Stimulated activated CD8-positive, alpha-beta memory T cell treated with anti-CD3 and anti-CD28 coated beads, Interleukin-15, amount 100 ng/mL, for 24 hours (primary cell): Measurements from ENCODE around the gene CPNE5.
A peak's percentile ranks its signal among the peaks of the same experiment; 100 is the strongest.

Experiments
- DNase-seq: peaks from one replicate; pipeline ENCODE4 v3.0.0-alpha.2; 2020; ENCODE audit warnings: low read depth

Gene CPNE5

DNA sequence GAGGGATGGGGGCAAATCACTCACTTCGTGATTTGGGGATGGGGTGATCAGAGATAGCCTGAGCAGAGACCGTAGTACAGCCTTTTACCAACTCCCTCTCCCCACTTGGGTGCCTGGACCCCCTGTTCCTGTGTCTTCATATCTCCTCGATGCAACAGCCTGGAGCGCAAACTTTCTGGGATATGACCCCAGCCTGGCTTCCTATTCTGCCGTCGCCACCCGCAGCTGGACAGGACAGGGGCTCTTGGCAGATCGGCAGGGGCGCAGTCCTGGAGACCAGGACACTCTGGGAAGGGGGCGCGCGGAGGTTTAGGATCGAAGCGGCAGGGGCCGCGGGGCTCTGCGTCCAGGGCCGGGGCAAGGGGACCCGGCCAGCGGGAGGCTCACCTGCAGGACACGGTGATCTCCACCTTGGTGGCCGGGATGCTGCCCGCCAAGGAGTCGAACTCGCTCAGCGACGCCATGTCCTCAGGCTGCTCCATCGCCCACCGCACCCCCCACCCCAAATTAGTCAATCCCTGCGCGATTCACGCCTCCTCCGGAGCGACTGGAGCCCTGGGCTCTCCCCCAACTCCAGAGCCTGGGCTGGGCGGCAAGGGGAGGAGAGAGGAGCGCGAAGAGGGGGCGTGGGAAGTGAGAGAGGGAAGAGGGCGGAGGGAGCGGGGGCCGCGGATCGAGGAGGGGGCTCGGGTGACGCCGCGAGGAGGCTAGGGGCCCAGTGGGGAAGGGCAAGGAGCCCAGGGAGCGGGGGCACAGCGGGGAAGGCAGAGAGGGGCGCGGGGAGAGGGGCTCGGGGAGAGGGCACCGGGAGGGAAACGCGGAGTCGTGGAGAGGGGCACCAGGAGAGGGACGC, at the start of gene CPNE5:
TSS of gene CPNE5 (minus strand) at position 549 of the 853 bp plus-strand sequence. CDS start at position 482, 67 bp downstream.
- DNase-seq: no peak

DNA sequence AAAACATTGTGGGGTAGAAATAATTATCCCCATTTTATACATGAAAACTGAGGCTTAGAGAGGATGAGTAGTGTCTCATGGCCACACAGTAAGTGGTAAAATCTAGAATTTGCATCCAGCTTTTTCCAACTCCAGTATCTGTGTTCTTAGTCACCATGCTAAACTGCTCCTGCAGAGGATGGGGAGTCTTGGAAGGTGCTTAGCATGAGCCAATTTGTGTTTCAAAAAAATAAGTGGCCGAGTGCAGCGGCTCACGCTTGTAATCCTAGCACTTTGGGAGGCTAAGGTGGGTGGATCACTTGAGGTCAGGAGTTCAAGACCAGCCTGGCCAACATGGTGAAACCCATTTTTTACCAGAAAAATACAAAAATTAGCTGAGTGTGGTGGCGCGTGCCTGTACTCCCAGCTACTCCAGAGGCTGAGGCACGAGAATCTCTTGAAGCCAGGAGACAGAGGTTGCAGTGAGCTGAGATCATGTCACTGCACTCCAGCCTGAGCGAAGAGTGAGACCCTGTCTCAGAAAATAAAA, 48.9 kb upstream of the CPNE5 start:
- no peak for DNase-seq

DNA sequence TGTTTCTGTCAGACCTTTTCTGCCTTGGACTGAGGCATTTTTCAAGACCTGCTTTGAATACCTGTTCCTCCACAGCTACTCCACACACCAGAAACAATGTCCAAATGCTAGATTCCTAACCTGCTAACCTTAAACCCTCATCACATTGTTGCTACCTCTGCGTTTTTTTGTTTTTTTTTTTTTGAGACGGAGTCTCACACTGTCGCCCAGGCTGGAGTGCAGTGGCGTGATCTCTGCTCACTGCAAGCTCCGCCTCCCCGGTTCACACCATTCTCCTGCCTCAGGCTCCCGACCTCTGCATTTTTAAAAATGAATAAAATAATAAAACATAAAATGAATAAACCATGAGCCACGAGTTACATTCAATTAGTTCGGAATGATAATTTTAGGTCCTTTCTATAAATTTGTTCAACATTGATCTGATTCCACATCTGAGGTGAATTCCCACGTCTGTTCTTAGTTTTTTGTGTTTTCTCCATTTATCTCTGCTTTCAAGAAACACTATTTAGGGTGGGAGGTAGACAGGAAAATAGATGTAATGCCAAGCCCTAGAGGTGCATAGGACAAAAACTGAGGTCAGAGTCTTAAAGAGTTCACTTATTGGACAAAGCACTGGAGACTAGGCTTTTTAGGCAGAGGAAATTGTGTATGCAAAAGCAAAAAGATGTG, 47.8 kb upstream of the CPNE5 start:
- no peak for DNase-seq

DNA sequence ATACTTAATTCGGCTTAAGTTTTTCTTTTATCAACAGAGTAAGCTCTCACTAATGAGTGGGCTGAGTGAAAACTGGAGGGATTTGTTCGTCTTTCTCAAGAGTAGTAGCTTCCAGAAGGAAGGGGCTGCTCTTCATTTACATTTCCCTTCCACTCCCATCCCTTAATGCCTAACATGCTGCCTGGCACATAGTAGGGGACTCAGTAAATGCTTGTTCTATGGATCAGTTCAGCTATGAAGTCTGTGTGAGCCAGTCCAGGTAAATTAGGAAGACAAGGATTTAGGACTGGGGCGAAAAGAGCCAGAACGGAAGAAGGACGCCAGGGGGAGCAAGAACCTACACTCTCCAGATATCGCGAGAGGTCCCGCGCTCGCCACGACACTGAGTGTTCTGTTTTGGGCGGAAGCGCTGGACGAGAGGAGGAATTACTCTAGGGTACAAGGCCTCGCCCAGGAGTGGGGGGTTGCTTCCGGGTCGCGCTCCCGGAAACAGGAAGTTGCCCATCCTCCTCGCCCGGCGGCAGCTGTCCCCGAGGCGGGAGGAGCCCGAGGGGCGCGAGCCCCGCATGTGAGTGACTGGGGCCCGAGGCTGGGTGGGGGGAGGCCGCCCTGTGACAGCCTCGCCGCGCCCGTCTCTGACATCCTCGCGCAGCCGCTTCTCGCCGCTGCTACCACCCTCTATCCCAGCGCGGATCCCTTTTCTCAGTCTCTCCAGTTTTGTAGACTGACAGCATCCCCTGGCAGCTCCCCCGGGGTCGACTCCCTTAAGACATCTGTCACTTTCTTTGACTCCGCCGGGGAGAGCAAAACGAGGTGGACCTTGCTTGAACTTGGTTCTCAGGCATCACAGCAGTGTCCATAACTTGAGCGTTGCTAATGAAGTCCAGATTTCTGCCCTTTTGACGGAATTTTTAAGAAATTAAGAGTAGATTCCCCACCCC, 46.5 kb upstream of the CPNE5 start, which contains the start of gene C6orf89:
TSS of gene C6orf89 (plus strand) at position 492 of the 941 bp plus-strand sequence. CDS start 13,493 bp downstream, outside the sequence.
- DNase-seq: peak; percentile 84

DNA sequence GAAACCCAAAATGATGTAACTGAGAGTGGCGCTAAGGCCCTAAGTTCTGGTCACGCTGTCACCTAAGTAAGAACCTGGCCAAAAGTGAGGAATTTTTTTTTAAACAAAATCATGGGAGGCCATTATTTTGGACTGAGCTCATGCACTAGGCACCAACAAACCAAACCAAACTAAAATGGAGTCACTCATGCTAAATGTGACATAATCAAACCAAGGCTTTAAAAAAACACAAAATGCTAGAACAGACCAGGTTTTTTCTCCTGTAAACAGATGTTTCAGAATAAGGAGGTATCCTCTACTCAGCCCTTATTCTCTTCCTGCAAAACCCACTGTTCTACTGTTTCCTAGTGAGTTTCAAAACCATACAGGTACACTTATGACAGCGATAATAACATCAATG, 45.4 kb upstream of the CPNE5 start:
- DNase-seq: no peak

DNA sequence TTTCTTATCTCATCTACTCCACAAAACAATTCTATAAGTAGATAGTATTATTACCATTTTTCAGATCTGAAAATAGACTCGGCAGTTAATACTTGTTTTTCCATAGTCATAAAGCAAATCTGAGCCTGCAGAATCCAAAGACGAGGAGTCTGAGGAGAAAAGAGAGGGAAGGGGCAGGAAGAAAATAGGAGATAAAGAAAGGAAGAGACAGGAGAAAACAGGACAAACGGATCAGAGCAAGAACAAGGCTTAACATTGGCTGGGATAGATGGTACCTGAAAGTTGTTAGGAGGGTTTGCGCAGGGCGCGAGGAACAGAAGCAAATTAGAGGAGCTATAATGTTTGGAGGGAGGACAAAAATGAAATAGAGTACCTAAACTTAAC, 36.0 kb upstream of the CPNE5 start:
- DNase-seq: no peak

DNA sequence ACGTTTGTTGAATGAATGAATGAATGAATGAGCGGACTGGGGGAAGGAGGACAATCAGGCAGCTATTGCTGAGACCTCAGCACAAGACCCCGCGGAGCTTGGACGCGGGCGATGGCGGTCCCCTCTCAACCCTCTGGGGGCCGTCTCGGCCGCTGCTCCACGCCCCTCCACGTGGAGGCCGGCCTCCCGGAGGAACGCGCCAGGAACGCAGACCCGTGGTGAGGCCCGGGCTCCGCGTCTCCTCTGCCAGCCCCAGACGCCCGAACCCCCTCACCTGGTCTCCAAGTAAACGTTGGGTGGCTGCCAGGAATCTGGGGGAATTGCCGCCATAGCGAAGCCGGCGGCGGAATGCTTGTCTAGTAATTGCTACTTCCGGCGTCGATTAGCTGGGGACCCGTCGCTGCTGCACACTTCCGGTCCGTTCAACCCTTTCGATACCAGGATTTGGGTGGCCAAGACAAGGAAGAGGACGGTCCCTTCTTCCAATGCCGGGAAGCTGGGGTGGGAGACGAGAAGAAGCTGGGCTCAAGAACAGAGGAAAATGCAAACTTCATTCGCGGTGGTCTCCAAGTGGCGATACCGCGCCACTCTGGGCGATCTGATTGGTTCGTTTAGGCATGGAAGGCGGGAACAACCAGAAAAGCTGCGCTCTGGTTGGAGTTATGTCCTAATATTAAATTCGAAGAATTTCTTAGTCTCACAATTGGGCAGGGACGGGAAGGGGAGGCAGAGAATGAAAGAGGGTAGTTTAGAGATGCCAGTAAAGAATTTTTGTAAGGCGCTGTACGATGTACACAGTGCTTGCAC, 35.4 kb upstream of the CPNE5 start, which contains the start of gene PPIL1:
TSS of gene PPIL1 (minus strand) at position 361 of the 807 bp plus-strand sequence. CDS start at position 330, 31 bp downstream.
- peak; percentile 61 for DNase-seq

DNA sequence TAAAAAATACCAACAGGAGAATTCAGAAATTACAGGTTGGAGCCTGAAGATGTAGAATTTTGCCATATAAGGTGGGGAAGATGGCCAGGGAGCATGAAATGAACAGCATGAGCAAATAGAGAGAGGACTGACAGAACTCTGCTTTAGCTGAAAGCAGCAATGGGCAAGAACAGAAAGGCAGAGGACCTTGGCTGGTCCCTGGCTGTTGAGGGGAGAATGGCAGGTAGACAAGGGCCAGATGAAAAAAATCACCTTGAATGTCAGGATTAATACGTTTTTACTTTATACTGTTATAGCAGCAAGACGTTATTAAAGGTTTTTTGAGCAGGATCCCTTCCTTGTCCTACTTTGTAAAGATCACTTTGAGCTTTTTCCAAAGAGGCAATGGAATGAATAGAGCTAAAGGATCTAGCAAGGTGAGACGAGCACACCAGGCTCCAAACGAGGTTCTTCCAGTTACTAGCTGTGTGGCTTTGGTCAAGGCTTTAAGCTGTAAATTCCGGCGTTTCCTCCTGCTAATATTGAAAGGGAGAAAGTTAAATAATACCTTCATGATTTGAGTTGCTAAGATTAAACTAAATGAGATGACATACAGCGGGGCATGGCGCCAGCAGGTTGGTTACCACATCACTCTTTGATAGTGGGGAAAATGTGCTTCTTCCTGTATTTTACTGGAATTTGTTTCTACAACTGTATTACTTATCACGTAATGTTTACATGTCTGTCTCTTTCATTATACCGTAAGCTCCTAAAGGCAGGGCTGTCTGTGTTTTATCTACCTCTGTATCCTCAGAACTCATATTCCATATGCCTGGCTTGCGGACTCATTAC, 34.6 kb upstream of the CPNE5 start:
- DNase-seq: no peak

DNA sequence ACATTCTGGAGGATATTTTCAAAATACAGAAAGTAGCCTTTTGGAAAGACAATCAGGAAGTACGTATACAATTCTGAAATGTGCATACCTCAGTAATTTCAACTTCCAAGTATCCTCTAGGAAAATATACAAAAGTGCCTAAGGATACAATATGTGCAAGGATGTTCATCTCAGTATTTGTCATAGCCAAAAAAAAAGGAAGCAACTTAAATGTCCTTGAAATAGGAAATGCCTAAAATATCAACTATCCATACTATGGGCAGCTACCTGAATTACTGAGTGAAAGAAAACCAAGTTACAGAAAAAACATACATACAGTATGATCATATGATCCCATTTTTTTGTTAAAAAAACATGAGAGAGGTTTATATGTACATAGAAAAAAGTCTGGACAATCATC, 33.9 kb upstream of the CPNE5 start:
- DNase-seq: no peak

DNA sequence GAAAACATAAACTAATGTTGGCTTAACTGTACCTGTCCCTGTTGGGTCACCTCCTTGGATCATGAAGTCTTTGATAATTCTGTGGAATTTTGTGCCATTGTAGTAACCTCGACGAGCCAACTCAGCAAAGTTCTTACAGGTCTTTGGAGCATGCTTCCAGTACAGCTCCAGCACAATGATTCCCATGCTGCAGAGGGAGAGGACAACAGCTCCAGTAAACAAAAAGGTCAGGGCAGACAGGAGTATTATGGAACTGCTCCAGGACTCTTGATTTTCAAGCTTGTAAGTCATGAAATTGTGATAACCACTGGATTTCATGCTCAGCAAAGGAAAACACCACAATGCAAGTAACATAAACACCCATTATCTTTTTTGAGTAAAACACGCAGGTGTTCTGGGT, 32.4 kb upstream of the CPNE5 start:
- no peak for DNase-seq

DNA sequence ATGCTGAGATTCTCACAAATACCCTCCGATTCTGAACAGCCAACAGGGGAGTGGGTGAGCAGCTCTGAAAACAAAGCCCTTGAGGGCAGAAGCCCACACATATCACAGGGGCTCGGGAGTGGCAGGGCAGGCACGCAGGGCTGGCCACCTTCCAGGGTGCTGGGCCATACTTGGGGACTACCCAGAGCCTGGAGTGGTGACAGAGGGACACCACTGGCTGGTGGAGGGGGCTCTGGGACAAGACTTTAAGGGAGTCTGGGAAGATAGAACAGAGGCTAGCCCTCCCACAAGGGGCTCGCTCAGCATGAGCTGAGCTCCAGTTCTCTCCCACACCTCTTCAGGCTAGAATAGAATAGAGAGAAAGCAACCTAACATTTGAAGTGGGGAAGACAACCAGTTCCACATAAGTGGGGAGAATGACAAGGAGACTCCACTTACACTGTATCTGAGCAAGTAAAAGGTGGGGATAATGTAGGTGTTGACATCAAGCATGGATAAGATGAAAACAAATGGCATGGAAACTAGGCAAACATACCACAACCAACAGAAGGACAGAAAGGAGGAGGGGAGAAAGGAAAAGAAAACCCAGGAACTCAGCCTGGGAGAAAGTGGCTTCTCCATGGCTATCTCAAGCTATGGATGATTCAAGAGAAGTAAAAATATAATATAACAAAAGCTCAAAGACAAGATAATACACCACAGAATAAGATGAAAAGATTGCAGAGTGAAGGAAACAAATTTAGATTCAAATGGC, 28.4 kb upstream of the CPNE5 start:
- no peak for DNase-seq

DNA sequence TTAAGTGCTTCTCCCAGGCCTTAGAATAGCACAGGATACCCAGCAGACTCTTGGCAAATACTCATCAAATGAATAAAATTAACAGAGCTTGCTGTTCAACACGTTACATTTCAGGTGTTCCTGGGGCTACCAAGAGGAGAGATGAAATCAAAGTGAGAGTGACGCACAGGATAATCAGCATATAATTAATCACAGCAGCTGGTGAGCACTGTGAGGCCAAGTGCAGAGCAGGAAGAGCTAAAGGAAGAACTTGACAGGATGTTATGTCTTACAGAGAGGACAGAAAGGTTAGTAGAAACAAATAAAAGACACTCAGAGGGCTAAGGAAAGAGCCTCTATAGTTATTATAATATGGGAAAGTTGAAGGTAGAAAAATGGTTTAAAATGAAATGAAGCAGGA, 26.6 kb upstream of the CPNE5 start:
- no peak for DNase-seq

DNA sequence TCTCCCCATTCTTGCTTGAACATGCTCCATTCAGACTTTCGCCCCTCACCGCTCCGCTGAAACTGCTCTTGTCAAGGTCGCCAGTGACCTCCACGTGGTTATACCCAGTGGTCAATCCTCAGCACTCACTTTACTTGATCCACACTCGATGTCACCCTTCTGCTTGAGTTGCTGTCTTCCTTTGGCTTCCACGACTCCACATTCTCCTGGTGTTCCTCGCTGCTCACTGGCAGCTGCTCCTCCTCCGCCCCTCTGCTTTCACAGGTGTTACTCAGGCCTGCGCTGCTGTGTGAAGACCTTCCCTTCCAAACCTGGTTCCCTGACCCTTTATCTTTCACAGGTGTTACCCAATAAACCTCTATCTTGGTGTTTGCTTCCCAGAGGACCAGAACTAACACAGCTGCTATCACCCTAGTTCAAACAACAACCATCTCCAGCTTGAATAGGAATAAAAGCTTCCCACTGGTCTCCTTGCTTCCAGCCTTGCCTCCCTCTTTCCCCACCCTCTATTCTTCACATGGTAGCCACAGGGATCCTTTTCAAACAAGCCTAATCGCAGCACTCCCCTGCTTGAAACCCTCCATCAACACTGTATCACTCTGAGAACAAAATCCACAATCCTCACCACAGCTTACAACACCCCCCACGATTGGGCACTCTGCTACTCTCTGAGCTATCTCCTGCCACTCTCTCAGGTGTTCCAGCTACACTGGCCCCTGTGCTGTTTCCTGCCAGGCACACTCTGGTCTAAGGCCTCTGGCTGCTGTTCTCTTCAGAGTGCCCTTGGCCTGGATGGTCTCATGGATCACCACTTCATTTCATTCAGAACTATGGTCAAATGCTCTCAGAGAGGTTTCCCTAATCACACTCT, 24.7 kb upstream of the CPNE5 start:
- no peak for DNase-seq

DNA sequence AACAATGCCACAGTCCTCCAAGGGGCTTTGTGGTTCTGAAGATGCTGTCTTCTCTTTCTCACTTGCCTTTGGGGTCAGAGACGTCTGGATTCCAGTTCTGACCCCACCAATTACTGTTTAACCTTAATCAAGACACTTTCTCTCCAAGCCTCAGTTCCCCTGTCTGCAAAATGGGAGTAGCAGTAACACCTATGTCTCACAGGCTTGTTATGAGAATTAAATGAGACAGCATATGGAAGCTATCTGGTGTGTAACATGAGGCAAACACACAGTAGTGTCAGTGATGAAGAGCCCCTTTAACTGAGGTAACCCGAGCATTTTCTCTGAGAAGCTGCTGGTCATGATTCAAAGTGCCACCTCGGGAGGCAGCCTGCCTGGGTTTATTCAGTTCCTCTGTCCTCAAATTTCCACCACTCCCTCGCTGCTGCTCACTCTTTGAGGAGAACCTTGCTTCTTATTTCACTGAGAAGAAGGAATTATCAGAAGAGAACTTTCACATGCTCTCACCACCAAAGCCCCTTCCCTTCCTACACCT, 23.7 kb upstream of the CPNE5 start:
- no peak for DNase-seq

DNA sequence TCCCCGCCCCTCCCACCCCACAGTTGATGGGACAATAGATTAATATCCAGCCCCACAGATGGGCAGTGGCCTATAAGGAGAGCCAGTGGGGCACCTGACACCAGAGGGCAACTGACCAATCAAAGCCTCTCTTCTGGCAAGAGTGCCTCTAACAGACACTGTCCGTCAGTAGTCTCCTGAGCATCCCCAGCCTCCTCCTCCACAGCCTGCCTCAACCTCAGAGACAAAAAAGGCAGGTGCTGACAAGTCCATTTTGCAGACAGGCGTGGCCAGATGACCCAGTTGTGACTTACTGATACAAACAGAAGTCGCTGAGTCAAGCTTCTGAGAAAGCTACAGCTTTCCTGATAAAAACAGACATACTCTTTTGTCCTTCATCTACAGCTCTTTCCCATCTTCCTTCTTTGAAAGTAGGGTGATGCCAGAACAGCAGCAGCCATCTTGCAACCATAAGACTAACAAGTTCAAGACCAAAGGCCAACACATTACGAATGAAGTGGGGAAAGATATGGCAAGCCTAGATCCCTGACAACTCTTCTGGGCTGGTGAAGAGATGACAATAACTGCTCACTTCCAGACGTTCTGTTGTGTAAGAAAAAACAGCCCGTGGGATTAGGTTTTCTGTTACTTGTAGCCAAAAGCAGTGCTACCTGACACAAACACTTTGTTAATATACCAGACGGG, 23.1 kb upstream of the CPNE5 start:
- no peak for DNase-seq

DNA sequence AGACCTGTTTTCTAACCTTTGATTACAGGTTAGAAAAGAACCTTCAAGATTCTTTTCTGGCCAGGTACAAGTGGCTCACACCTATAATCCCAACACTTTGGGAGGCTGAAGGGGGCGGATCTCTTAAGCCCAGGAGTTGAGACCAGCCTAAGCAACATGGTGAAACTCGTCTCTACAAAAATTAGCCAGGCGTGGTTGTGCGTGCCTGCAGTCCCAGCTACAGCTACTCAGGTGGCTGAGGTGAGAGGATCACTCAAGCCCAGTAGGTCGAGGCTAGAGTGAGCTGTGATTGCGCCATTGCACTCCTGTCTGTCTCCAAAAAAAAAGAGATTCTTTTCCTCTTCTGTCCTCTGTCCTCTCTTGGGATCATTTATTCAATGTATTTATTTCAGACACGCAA, 20.9 kb upstream of the CPNE5 start:
- DNase-seq: no peak

DNA sequence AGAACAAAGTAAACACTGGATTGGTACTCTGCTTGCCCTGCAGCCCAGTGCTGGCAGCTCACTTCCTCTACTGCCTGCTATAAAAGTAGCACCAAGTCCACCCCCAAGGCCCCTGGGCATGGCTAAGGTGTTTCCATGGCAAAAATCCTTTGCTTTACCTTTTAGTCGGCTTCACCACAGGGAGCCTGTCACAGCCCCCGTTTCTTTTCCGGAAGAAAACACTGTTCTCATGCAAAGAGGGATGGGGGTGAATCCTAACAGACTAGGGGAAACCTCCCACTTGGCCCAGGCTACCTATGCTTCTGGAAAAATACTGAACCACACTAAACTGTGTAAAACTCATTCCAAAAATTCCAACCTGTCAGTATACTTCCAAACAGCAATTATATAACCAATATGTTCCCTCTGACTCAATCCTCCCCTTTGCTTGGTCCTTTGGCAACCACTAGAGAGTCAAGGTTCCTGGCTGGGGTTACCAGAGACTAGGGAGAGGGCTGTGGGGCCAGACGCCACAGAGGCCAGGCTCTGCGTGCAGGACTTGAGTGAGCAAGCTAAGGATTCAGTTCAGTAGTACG, 19.2 kb upstream of the CPNE5 start:
- DNase-seq: no peak
